Airway epithelial cell (primary cell): ENCODE results near the gene JRKL. TPM values are rescaled to one million over a fixed set of nuclear protein-coding genes. Genes with fewer than 3 reads are reported as not detected.

ENCODE experiments used
- total RNA-seq: library from RNA; depleted of rRNA; stranded (reverse); fragments of >200 nt; gene quantifications from 2 replicates; pipeline ENCODE4 v1.2.3, GENCODE V29; 2015

JRKL gene
- total RNA-seq = 4.6 and 6.3 TPM in 2 replicates

DNA sequence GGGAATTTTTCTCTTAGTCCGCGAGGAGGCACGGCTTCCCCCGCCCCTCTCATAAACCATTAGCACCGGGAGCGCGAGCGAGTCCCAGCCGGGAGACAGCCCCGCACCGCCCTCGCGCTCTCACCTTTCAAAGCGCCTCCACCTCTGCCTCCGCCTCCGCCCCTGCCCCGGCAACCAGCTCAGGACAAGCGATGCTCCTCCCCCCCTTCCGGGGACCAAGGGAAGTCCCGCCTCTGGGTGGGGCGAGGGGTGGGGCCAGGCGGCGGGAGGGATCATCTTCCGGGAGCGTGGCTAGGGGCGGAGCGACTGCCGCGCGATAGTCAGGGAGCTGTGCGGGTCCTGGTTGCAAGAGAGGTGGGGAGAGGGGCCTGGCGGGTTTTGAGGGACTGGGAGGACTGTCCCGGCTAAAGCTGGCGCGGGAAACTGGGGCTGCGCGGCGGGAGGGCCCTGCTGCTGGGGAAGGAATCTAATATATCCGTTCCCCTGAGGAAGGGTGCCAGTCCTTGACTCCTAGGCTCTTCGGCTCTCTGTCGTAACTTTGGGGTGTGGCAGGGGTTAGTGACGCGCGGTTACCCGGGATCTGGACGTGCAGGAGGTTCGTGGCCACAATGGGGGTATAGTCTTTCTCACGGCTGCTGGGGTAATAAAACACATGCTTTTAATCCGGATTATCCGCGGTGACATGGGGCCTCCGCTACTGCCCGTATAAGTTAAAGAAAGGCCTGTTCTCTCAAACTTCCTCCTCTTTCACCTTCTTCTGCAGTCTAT lies at the start of gene JRKL, which contains the start of gene CCDC82:
JRKL (plus strand) TSS at position 294 of the 768 bp plus-strand sequence. CDS start 637 bp downstream, outside the sequence.
CCDC82 (minus strand) TSS at position 193 of the 768 bp plus-strand sequence. CDS start 5,165 bp downstream, outside the sequence.

DNA sequence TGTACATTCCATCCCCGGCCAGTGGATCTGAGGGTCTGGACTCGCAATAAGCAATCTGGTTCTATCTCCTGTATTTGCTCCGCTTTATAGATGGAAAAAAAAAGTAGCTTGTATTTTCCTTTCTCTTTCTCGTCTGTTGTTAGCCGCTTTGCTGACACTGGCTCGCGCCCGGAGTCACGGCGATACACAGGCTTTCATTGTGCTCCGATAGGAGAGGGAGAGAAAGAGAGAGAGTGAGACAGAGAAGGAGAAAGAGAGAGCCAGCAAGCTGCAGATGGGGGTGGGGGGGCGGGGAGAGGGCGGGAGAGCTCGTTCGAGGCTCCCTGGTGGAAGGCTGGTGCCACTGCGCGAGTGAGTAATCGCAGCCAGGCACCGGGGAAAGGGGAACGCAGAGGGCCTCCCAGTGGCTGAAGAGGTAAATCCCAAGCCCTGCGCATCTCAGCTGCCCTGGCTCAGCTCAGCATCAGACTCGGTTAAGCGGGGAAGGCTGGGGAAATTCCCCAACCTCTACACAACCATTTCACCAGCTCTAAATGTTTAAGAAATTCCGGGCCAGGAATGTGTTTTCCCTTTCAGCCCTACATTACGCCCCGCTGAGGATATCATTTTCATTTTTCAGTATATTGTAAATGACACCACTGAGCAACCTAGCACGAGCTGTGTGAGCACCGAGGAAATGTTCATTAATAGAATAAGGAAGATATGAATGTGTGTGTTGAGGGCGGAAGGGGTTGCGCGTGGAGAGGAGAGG lies 46.7 kb upstream of the JRKL start, which contains the start of gene MAML2:
MAML2 (minus strand) TSS at position 235 of the 751 bp plus-strand sequence. CDS start 1,300 bp downstream, outside the sequence.

Other genes with a start within 250 kb of the JRKL start
- gene MAML2, start 46.8 kb upstream of the JRKL start, total RNA-seq = 4.8 and 8.5 TPM in 2 replicates
- 3.8 and 5.9 TPM in 2 replicates for gene CCDC82, start 101 bp upstream of the JRKL start, total RNA-seq